ENCODE results near the gene ARHGAP8.
"Not testable (repeated sequence)": the region's sequence is repeated elsewhere in the genome, so short reads cannot be mapped to it uniquely, and the experiment has no call there.

ARHGAP8 gene

GRCh38 chr22:44837481-44837880 is 85.1 kb downstream of the ARHGAP8 start:
- no peak for DNase-seq

DNA sequence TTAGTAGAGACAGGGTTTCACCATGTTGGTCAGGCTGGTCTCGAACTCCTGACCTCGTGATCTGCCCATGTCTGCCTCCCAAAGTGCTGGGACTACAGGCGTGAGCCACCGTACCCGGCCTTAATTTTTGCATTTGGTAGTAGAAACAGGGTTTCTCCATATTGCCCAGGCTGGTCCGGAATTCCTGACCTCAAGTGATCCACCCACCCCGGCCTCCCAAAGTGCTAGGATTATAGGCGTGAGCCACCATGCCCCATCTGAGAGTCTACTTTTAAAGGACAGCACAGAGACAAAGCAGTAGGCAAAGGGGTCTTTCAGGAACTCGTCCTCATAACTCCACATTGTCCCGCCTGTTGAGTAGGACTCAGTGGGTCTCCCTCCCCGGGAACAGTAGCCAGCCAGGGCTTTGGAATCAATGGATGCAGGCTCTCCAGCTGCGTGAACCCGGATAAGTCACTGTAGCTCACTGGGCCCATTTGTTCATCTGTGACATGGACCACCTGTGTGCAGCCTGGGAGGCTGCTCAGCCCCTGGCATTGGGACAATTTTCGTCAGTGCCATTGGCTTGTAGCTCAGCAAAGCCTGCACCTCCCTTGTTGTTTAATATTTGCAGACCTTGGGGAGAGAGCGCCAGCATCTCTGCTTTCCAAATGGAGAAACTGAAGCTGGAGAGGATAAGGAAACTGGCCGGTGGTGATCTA is 86.1 kb downstream of the ARHGAP8 start:
- no peak for DNase-seq

DNA sequence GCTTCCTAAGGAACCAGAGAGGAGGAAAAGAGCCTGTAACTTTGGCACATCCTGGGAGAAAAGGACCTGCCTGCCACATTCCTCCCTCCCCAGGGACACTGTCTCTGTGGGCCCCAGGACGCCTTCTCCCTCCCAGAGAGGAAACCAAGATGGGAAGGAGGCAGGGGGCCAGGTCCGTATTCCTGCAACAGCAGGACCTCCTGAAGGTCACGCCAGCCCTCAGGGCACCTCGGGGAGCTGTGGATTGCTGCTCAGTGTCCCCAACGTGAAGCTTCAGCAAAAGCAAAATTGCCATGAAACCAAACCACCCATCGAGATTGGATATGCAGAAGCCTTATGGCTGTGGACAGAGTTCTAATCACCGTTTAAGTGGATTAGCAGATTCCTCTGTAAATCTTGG is 86.7 kb downstream of the ARHGAP8 start:
- no peak for DNase-seq

DNA sequence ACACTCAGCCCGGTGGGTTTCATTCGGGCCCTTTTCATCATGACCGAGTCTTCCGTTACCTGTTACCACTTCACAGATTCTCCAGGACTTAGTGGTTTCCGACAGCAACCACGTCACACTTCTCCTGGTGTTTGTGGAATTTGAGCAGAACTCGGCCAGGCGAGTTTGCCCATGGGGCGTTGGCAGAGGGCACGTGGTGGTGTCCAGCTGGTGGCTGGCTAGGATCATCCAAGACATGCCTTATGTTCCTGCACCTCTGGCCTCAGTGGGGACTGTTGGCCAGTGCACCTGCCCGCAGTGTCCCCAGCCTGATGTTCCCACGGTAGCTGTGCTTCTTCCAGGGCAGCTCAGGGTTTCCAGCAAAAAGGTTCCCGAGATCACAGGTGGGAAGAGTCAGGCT is 87.3 kb downstream of the ARHGAP8 start:
- DNase-seq: no peak

DNA sequence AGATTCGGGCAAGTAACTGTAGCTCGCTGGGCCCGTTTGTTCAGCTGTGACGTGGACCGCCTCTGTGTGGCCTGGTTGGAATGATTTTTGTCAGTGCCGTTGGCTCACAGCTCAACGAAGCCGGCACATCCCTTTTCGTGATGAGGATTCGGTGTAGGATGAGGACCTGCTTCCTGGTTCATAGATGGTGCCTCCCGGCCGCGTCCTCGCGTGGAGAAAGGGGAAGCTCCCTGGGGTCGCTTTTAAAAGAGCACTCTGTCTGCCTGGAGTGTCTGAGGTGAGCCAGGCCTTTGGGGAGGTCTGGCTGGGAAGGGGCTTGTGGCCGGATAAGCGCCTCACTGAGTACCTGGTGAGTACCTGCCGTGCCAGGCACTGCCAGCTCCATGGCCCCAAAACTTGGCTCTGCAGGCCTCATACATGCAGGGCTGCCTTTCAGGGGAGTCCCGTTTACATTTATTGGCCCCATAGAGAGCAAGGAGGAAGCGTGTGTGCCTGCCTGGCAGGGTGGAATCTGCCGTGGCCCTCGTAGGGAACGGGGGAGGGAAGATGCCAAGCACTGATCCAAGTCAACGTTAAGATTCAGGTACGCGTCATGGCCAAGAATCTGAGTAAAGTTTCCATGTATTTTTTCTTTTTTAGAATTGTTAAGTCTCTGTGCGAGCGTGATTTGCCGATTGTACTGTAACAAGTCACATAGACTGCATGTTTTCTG is 88.4 kb downstream of the ARHGAP8 start:
- DNase-seq: no peak

- DNase-seq: no peak
Observed at GRCh38 chr22:44842417-44842816, 90.0 kb downstream of the ARHGAP8 start.

DNA sequence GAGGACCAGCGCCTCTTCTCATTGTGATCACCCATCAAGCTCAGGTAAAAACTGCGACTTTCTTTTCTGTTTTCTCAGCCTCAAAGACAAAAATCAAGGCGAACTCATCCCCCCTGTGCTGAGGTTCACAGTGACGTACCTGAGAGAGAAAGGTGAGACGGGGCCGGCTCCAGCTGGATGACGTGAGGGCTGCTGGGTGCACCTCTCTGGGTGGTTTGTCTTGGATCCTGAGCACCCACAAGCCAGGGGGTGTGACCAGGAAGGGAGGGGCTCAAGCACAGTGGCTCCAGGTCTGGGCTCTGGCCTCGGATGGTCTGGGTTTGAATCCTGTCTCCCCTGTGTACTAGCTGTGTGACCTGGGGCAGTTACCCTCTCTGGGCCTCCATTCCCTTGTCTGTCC is 92.8 kb downstream of the ARHGAP8 start:
- no peak for DNase-seq

GRCh38 chr22:44845796-44846720 is 93.7 kb downstream of the ARHGAP8 start:
- no peak for DNase-seq

- DNase-seq: no peak
Observed at GRCh38 chr22:44846726-44847275, 94.4 kb downstream of the ARHGAP8 start.

- DNase-seq: no peak
Observed at GRCh38 chr22:44847380-44847779, 95.0 kb downstream of the ARHGAP8 start.

- no peak for DNase-seq
Observed at GRCh38 chr22:44847892-44848291, 95.5 kb downstream of the ARHGAP8 start.

DNA sequence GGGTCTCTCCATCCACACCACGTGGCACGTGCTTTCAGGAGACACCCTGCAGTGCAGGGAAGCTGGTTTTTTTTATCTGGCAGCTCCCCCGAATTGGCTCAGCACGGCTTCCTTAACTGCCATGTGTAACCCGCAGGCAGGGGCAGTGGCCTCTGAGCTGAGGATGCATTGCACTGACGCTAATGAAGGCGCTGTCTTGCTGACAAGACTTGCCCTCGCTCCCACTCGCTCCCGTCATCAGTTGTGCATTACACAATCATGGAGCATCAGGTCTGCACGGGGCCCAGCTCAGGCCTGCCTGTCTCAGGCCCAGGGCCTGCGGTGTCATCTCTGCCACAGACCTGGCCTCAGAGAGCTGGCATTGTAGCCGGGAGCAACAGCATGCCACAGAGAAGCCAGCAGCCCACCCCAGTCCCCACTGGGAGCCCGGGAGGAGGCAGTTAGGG is 95.9 kb downstream of the ARHGAP8 start:
- DNase-seq: no peak

DNA sequence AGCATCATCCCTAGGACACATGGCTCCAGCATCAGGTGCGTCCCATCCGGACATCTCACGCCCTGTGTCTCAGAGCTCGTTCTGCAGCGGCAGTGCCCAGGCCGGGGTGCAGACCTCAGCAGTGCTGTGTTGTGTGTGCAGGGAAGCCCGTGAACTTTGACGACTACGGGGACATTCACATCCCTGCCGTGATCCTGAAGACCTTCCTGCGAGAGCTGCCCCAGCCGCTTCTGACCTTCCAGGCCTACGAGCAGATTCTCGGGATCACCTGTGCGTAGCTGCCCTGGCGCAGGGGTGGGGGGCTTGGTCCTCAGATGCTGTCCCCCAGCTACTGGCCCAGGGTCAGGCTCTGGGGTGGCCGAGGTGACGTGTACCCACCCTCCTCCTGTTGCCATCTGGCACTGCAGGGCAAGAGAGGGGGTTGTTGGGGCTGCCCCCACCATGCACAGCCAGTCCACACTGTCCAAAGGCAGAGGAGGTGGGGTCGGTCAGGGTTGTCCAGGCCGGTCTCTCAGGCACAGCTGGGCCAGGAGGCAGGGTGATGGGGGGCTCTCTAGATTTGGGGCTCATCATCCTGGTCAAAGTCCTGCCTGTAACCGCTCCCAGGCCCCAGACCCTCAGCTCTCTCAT is 96.5 kb downstream of the ARHGAP8 start:
- no peak for DNase-seq

DNA sequence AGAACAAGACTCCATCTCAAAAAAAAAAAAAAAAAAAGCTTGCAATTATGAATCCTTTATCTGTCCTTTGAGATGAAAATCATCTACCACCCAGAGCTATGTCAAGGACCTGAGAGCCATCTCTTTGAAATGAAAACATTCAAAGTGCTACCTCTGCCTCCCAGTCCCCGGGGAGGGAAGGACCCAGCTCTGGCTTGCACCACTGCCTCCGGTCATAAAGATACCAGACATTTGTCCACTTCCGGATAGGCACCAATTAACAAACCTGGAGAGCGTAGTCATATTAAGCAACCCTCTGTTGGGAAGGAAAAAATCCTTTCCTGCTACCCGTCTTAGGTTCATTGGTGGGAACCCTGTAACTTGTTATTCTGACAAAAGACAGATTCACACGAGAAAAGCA is 98.6 kb downstream of the ARHGAP8 start:
- DNase-seq: no peak

DNA sequence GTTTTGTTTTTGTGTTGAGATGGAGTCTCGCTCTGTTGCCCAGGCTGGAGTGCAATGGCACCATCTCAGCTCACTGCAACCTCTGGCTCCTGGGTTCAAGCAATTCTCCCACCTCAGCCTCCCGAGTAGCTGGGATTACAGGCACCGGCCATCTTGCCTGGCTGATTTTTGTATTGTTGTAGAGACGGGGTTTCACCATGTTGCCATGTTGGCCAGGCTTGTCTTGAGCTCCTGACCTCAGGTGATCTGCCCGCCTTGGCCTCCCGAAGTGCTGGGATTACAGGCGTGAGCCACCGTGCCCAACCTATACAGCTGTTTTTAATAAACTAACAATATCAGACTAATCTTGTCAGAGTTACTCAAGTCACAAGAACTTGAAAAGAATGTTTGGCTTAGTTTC is 102.3 kb downstream of the ARHGAP8 start:
- DNase-seq: not testable (repeated sequence)

- DNase-seq: no peak
Observed at GRCh38 chr22:44855855-44856254, 103.5 kb downstream of the ARHGAP8 start.

DNA sequence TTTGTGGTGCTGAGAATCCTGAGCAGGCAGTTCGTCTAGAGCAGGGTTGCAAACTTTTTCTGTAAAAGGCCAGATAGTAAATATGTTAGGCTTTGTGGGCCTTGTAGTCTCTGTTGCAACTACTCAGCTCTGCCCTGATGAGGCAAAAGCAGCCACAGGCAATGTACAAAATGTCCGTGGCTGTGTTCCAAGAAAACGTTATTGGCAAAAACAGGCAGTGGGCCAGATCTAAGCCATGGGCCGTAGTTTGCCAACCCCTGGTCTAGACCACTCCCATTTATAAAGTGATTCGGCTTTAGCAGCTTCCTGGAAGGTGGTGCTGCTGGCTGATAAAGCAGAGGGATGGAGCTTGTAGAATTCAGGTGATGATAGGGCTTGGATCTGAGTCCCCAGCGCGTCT is 106.4 kb downstream of the ARHGAP8 start:
- not testable (repeated sequence) for DNase-seq

GRCh38 chr22:44859641-44860040 is 107.3 kb downstream of the ARHGAP8 start:
- DNase-seq: no peak

DNA sequence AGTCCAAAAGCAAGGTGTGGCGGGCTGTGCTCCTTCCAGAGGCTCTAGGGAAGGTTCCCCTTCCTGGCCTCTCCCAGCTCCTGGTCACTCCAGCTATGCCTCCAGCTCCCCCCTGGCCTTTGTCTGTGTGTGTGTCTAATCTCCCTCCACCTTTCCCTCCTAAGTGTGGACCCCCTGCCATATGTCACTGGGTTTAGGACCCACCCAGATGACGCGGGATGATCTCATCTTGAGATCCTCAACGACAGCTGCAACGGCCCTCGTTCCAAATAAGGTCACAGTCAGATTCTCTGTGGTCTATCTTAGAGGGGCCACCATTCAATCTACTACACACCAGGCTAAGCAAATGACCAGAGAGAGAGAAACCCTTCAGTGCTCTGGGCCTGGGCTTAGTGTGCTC is 107.9 kb downstream of the ARHGAP8 start:
- DNase-seq: no peak

GRCh38 chr22:44861245-44861644 is 108.9 kb downstream of the ARHGAP8 start:
- no peak for DNase-seq

DNA sequence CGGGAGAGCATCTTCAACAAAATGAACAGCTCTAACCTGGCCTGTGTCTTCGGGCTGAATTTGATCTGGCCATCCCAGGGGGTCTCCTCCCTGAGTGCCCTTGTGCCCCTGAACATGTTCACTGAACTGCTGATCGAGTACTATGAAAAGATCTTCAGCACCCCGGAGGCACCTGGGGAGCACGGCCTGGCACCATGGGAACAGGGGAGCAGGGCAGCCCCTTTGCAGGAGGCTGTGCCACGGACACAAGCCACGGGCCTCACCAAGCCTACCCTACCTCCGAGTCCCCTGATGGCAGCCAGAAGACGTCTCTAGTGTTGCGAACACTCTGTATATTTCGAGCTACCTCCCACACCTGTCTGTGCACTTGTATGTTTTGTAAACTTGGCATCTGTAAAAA is 109.9 kb downstream of the ARHGAP8 start:
- DNase-seq: no peak

GRCh38 chr22:44862981-44863860 is 110.8 kb downstream of the ARHGAP8 start:
- no peak for DNase-seq

Data from NCI-H2227 treated with DMSO at 0.1 percent for 48 hours (cell line).